ENCODE results near the gene LRRC42. TPM values are rescaled to one million over a fixed set of nuclear protein-coding genes. Genes with fewer than 3 reads are reported as not detected.
"Not testable (repeated sequence)": the region's sequence is repeated elsewhere in the genome, so short reads cannot be mapped to it uniquely, and the experiment has no call there.

Gene LRRC42
- total RNA-seq, 4 donors from 2014 or later: 11.4 to 17.8 (median 14.6) TPM

DNA sequence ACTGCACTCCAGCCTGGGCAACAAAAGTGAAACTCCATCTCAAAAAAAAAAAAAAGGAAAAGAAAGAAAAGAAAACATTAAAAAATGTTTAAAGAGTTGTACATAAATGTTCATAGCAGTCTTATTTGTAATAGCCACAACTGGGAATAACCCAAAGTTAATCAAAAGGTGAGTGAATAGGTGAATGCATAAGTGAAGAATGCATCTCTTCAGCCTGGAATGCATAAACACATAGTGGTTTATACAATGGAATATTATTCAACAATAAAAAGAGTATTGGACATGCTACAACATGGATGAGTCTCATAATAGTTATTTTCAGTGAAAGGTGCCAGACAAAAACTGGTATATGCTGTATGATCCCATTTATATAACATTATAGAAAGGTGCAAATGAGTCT, 53.8 kb downstream of the LRRC42 start:
- in situ Hi-C loops (cut with MboI; ENCODE audit: low sequenced_read_pairs in 4 of 4): no loop called here
- no peak overlapping the region for H3K27ac ChIP-seq
- H3K9me3 ChIP-seq: no peaks in the 10 kb centered on the region
- intact Hi-C loops (cut with DNase I; ENCODE audit: low total_unique reads): no loop called here
- no peaks in the 10 kb centered on the region for H3K4me1 ChIP-seq
- no peak overlapping the region for H3K4me3 ChIP-seq
- ATAC-seq: no peak
- DNase-seq: no peak
- no peaks in the 10 kb centered on the region for H3K36me3 ChIP-seq
- no peaks in the 10 kb centered on the region for H3K27me3 ChIP-seq
- TF ChIP-seq POLR2A (IDR thresholded peaks at IDR 0.05) (no peak), CTCF (IDR thresholded peaks at IDR 0.05 in 4 of 5, conservative IDR thresholded peaks at IDR 0.05 in 1 of 5) (no peak)

GRCh38 chr1:54001591-54001990, 55.4 kb downstream of the LRRC42 start:
- intact Hi-C loops (cut with DNase I; ENCODE audit: low total_unique reads) (no loop called here), in situ Hi-C loops (cut with MboI; ENCODE audit: low sequenced_read_pairs in 4 of 4) (no loop called here)
- no peaks in the 10 kb centered on the region for H3K36me3 ChIP-seq
- H3K27me3 ChIP-seq: no peaks in the 10 kb centered on the region
- no peak overlapping the region for H3K27ac ChIP-seq
- H3K4me3 ChIP-seq: no peak overlapping the region
- no peak for TF ChIP-seq POLR2A (IDR thresholded peaks at IDR 0.05)
- TF ChIP-seq CTCF (IDR thresholded peaks at IDR 0.05 in 4 of 5, conservative IDR thresholded peaks at IDR 0.05 in 1 of 5): no peak
- no peaks in the 10 kb centered on the region for H3K9me3 ChIP-seq
- DNase-seq (no peak), ATAC-seq (no peak)
- no peaks in the 10 kb centered on the region for H3K4me1 ChIP-seq

DNA sequence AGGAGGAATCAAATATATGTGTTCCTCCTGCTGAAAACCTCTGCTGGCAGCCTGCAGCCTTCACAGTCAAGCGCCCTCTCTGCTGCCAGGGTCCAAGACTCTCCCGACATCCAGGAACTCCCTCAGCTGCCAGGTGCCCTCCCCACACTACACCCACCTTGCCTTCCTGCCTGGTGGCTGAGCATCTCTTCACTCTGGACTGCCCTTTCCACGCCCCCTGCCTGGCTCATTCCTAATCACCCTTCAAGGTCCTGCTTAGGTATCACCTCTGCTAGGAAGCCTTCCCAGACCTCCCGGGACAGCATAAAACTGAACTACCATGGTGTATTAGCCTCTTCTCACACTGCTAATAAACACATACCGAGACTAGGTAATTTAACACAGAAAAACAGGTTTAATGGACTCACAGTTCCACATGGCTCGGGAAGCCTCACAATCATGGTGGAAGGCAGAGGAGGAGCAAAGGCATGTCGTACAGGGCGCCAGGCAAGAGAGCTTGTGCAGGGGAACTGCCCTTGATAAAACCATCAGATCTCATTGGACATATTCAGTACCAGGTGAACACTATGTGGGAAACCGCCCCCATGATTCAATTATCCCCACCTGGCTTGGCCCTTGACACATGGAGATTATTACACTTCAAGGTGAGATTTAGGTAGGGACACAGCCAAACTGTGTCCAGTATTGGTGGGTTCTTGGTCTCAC, 56.5 kb downstream of the LRRC42 start:
- TF ChIP-seq CTCF (IDR thresholded peaks at IDR 0.05 in 4 of 5, conservative IDR thresholded peaks at IDR 0.05 in 1 of 5): no peak
- no peak for TF ChIP-seq POLR2A (IDR thresholded peaks at IDR 0.05)
- intact Hi-C loops (cut with DNase I; ENCODE audit: low total_unique reads) (no loop called here), in situ Hi-C loops (cut with MboI; ENCODE audit: low sequenced_read_pairs in 4 of 4) (no loop called here)
- Histone ChIP-seq H3K36me3 (no peaks in the 10 kb centered on the region), H3K27ac (no peak overlapping the region), H3K9me3 (no peaks in the 10 kb centered on the region), H3K4me1 (no peaks in the 10 kb centered on the region), H3K27me3 (no peaks in the 10 kb centered on the region), H3K4me3 (no peak overlapping the region)
- ATAC-seq (no peak), DNase-seq (no peak)

GRCh38 chr1:54003249-54003646, 57.1 kb downstream of the LRRC42 start:
- intact Hi-C loops (cut with DNase I; ENCODE audit: low total_unique reads) (no loop called here), in situ Hi-C loops (cut with MboI; ENCODE audit: low sequenced_read_pairs in 4 of 4) (no loop called here)
- Histone ChIP-seq H3K9me3 (no peaks in the 10 kb centered on the region), H3K27ac (no peak overlapping the region), H3K36me3 (no peaks in the 10 kb centered on the region), H3K27me3 (no peaks in the 10 kb centered on the region), H3K4me3 (no peak overlapping the region), H3K4me1 (no peaks in the 10 kb centered on the region)
- ATAC-seq (no peak), DNase-seq (no peak)
- TF ChIP-seq CTCF (IDR thresholded peaks at IDR 0.05 in 4 of 5, conservative IDR thresholded peaks at IDR 0.05 in 1 of 5): no peak
- TF ChIP-seq POLR2A (IDR thresholded peaks at IDR 0.05): no peak

DNA sequence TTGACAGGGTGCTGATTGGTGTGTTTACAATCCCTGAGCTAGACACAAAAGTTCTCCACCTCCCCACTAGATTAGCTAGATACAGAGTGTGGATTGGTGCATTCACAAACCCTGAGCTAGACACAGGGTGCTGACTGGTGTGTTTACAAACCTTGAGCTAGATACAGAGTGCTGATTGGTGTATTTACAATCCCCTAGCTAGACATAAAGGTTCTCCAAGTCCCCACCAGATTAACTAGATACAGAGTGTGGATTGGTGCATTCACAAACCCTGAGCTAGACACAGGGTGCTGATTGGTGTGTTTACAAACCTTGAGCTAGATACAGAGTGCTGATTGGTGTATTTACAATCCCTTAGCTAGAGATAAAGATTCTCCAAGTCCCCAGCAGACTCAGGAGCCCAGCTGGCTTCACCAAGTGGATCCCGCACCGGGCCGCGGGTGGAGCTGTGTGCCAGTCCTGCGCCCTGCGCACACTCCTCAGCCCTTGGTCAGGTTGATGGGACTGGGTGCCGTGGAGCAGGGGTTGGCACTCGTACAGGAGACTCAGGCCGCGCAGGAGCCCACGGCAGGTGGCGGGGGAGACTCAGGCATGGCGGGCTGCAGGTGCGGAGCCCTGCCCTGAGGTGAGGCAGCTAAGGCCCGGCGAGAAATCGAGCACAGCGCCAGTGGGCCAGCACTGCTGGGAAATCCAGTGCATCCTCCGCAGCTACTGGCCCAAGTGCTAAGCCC, 57.8 kb downstream of the LRRC42 start:
- ATAC-seq; in situ Hi-C loops (cut with MboI; ENCODE audit: low sequenced_read_pairs in 4 of 4); H3K27ac ChIP-seq; DNase-seq; H3K27me3 ChIP-seq; intact Hi-C loops (cut with DNase I; ENCODE audit: low total_unique reads); H3K4me3 ChIP-seq; H3K9me3 ChIP-seq; H3K36me3 ChIP-seq; H3K4me1 ChIP-seq: not testable (repeated sequence)
